GM12872 (cell line): Measurements from ENCODE around the gene LIPE.

Experiments
- CTCF ChIP-seq: IDR thresholded peaks from 3 replicates; pipeline ENCODE4 v1.5.1; 2011; ENCODE audit warnings: low read depth, mild to moderate bottlenecking, low read length, moderate library complexity; ENCODE audit not compliant: insufficient read depth

Gene LIPE

GRCh38 chr19:42363614-42364346 lies 63.4 kb downstream of the LIPE start:
- TF ChIP-seq CTCF = no peak

- TF ChIP-seq CTCF = no peak
Measured at GRCh38 chr19:42362891-42363440, 64.2 kb downstream of the LIPE start.

GRCh38 chr19:42362342-42362741 lies 64.8 kb downstream of the LIPE start:
- TF ChIP-seq CTCF = no peak

GRCh38 chr19:42361545-42361910 lies 65.7 kb downstream of the LIPE start:
- no peak for TF ChIP-seq CTCF

GRCh38 chr19:42360787-42361544 lies 66.2 kb downstream of the LIPE start:
- no peak for TF ChIP-seq CTCF

GRCh38 chr19:42357290-42357689 lies 69.9 kb downstream of the LIPE start:
- TF ChIP-seq CTCF = no peak

- no peak for TF ChIP-seq CTCF
Measured at GRCh38 chr19:42356686-42357085, 70.5 kb downstream of the LIPE start.
